ENCODE results near the gene FXYD7. TPM values are rescaled to one million over a fixed set of nuclear protein-coding genes. Genes with fewer than 3 reads are reported as not detected.
A peak's percentile ranks its signal among the peaks of the same experiment; 100 is the strongest.
"Not testable (repeated sequence)": the region's sequence is repeated elsewhere in the genome, so short reads cannot be mapped to it uniquely, and the experiment has no call there.

Gene FXYD7
- total RNA-seq (2014; rRNA removed; shearing (Covaris generic)): 1.3 and 1.8 TPM in 2 replicates

GRCh38 chr19:35143231-35143715 lies at the start of gene FXYD7:
Gene FXYD7, plus strand, starts transcription at chr19:35143255. Its CDS starts 79 bp downstream, at chr19:35143334.
- no peaks in the 10 kb centered on the region for H3K36me3 ChIP-seq (replicated peaks; ENCODE audit: control insufficient read depth, insufficient read depth, low read length)
- H3K4me3 ChIP-seq (ENCODE audit: insufficient read depth, low read depth, low read length): peak within 1 kb of the TSS; percentile 64
- H3K27me3 ChIP-seq (ENCODE audit: control insufficient read depth, insufficient read depth, low read length): peaks cover 27% of the 10 kb centered on the region
- peak; percentile 75 for DNase-seq

- DNase-seq: no peak
- H3K27me3 ChIP-seq (ENCODE audit: control insufficient read depth, insufficient read depth, low read length): no peaks in the 10 kb centered on the region
- no peak overlapping the region for H3K4me3 ChIP-seq (ENCODE audit: insufficient read depth, low read depth, low read length)
- H3K36me3 ChIP-seq (replicated peaks; ENCODE audit: control insufficient read depth, insufficient read depth, low read length): no peaks in the 10 kb centered on the region
Measured at GRCh38 chr19:35093430-35093829, 49.6 kb upstream of the FXYD7 start.

- Histone ChIP-seq H3K27me3 (ENCODE audit: control insufficient read depth, insufficient read depth, low read length) (no peaks in the 10 kb centered on the region), H3K4me3 (ENCODE audit: insufficient read depth, low read depth, low read length) (no peak overlapping the region), H3K36me3 (replicated peaks; ENCODE audit: control insufficient read depth, insufficient read depth, low read length) (no peaks in the 10 kb centered on the region)
- no peak for DNase-seq
Measured at GRCh38 chr19:35093941-35094647, 49.0 kb upstream of the FXYD7 start.

- Histone ChIP-seq H3K27me3 (ENCODE audit: control insufficient read depth, insufficient read depth, low read length) (no peaks in the 10 kb centered on the region), H3K36me3 (replicated peaks; ENCODE audit: control insufficient read depth, insufficient read depth, low read length) (no peaks in the 10 kb centered on the region), H3K4me3 (ENCODE audit: insufficient read depth, low read depth, low read length) (no peak overlapping the region)
- no peak for DNase-seq
Measured at GRCh38 chr19:35094656-35095055, 48.4 kb upstream of the FXYD7 start.

- Histone ChIP-seq H3K27me3 (ENCODE audit: control insufficient read depth, insufficient read depth, low read length) (no peaks in the 10 kb centered on the region), H3K36me3 (replicated peaks; ENCODE audit: control insufficient read depth, insufficient read depth, low read length) (no peaks in the 10 kb centered on the region), H3K4me3 (ENCODE audit: insufficient read depth, low read depth, low read length) (no peak overlapping the region)
- DNase-seq: peak; percentile 67
Measured at GRCh38 chr19:35095667-35096368, 47.2 kb upstream of the FXYD7 start.

- no peaks in the 10 kb centered on the region for H3K27me3 ChIP-seq (ENCODE audit: control insufficient read depth, insufficient read depth, low read length)
- no peaks in the 10 kb centered on the region for H3K36me3 ChIP-seq (replicated peaks; ENCODE audit: control insufficient read depth, insufficient read depth, low read length)
- H3K4me3 ChIP-seq (ENCODE audit: insufficient read depth, low read depth, low read length): no peak overlapping the region
- DNase-seq: no peak
Measured at GRCh38 chr19:35098413-35099049, 44.5 kb upstream of the FXYD7 start.

- no peak overlapping the region for H3K4me3 ChIP-seq (ENCODE audit: insufficient read depth, low read depth, low read length)
- no peak for DNase-seq
- H3K27me3 ChIP-seq (ENCODE audit: control insufficient read depth, insufficient read depth, low read length): no peaks in the 10 kb centered on the region
- H3K36me3 ChIP-seq (replicated peaks; ENCODE audit: control insufficient read depth, insufficient read depth, low read length): no peaks in the 10 kb centered on the region
Measured at GRCh38 chr19:35099155-35099896, 43.7 kb upstream of the FXYD7 start.

- H3K36me3 ChIP-seq (replicated peaks; ENCODE audit: control insufficient read depth, insufficient read depth, low read length): no peaks in the 10 kb centered on the region
- no peaks in the 10 kb centered on the region for H3K27me3 ChIP-seq (ENCODE audit: control insufficient read depth, insufficient read depth, low read length)
Measured at GRCh38 chr19:35099897-35100275, 43.2 kb upstream of the FXYD7 start.

GRCh38 chr19:35100588-35101533 lies 42.2 kb upstream of the FXYD7 start:
- DNase-seq: peak; percentile 66
- Histone ChIP-seq H3K36me3 (replicated peaks; ENCODE audit: control insufficient read depth, insufficient read depth, low read length) (no peaks in the 10 kb centered on the region), H3K27me3 (ENCODE audit: control insufficient read depth, insufficient read depth, low read length) (no peaks in the 10 kb centered on the region), H3K4me3 (ENCODE audit: insufficient read depth, low read depth, low read length) (no peak overlapping the region)

More at GRCh38 chr19:35099897-35100275, 43.2 kb upstream of the FXYD7 start:
- no peak overlapping the region for H3K4me3 ChIP-seq (ENCODE audit: insufficient read depth, low read depth, low read length)
- no peak for DNase-seq

GRCh38 chr19:35101949-35102348 lies 41.1 kb upstream of the FXYD7 start:
- not testable (repeated sequence) for H3K4me3 ChIP-seq (ENCODE audit: insufficient read depth, low read depth, low read length); H3K27me3 ChIP-seq (ENCODE audit: control insufficient read depth, insufficient read depth, low read length); DNase-seq; H3K36me3 ChIP-seq (replicated peaks; ENCODE audit: control insufficient read depth, insufficient read depth, low read length)

- H3K4me3 ChIP-seq (ENCODE audit: insufficient read depth, low read depth, low read length); H3K27me3 ChIP-seq (ENCODE audit: control insufficient read depth, insufficient read depth, low read length); DNase-seq; H3K36me3 ChIP-seq (replicated peaks; ENCODE audit: control insufficient read depth, insufficient read depth, low read length): not testable (repeated sequence)
Measured at GRCh38 chr19:35103614-35104013, 39.4 kb upstream of the FXYD7 start.

- DNase-seq: no peak
- Histone ChIP-seq H3K4me3 (ENCODE audit: insufficient read depth, low read depth, low read length) (no peak overlapping the region), H3K36me3 (replicated peaks; ENCODE audit: control insufficient read depth, insufficient read depth, low read length) (no peaks in the 10 kb centered on the region), H3K27me3 (ENCODE audit: control insufficient read depth, insufficient read depth, low read length) (no peaks in the 10 kb centered on the region)
Measured at GRCh38 chr19:35104361-35104760, 38.7 kb upstream of the FXYD7 start.

- Histone ChIP-seq H3K36me3 (replicated peaks; ENCODE audit: control insufficient read depth, insufficient read depth, low read length) (no peaks in the 10 kb centered on the region), H3K4me3 (ENCODE audit: insufficient read depth, low read depth, low read length) (no peak overlapping the region), H3K27me3 (ENCODE audit: control insufficient read depth, insufficient read depth, low read length) (no peaks in the 10 kb centered on the region)
- DNase-seq: no peak
Measured at GRCh38 chr19:35105047-35105410, 38.0 kb upstream of the FXYD7 start.
